ENCODE data around the gene STX2. TPM values are rescaled to one million over a fixed set of nuclear protein-coding genes. Genes with fewer than 3 reads are reported as not detected.
"Not testable (repeated sequence)": the region's sequence is repeated elsewhere in the genome, so short reads cannot be mapped to it uniquely, and the experiment has no call there.

Gene STX2
- total RNA-seq, 4 donors from 2014 or later = 5.3 to 115 (median 9.0) TPM

GRCh38 chr12:130876297-130876696, 37.2 kb upstream of the STX2 start:
- H3K4me3 ChIP-seq = no peak overlapping the region
- H3K9me3 ChIP-seq = no peaks in the 10 kb centered on the region
- no peak overlapping the region for H3K27ac ChIP-seq
- peaks cover 0 to 14% (median 10%) of the 10 kb centered on the region in 4 donors for H3K4me1 ChIP-seq
- H3K36me3 ChIP-seq = peaks cover 0 to 40% (median 0%) of the 10 kb centered on the region in 3 donors
- no peaks in the 10 kb centered on the region for H3K27me3 ChIP-seq
- TF ChIP-seq CTCF (IDR thresholded peaks at IDR 0.05) (no peak), POLR2A (IDR thresholded peaks at IDR 0.05) (no peak)
- no peak for DNase-seq

- Histone ChIP-seq H3K36me3 (peaks cover 0 to 40% (median 0%) of the 10 kb centered on the region in 3 donors), H3K4me1 (peaks cover 0 to 20% (median 10%) of the 10 kb centered on the region in 4 donors)
- H3K27ac ChIP-seq, H3K4me3 ChIP-seq, H3K27me3 ChIP-seq, DNase-seq, H3K9me3 ChIP-seq: not testable (repeated sequence)
Measured at GRCh38 chr12:130875708-130876107, 36.7 kb upstream of the STX2 start.

- no peak for DNase-seq
- TF ChIP-seq POLR2A (IDR thresholded peaks at IDR 0.05) (no peak), CTCF (IDR thresholded peaks at IDR 0.05) (no peak)
- peaks cover 0 to 40% (median 0%) of the 10 kb centered on the region in 3 donors for H3K36me3 ChIP-seq
Measured at GRCh38 chr12:130875193-130875592, 36.1 kb upstream of the STX2 start.

GRCh38 chr12:130874696-130875095, 35.6 kb upstream of the STX2 start:
- Histone ChIP-seq H3K36me3 (peaks cover 0 to 40% (median 0%) of the 10 kb centered on the region in 3 donors), H3K4me3 (no peak overlapping the region)
- TF ChIP-seq CTCF (IDR thresholded peaks at IDR 0.05) = no peak
- no peak for TF ChIP-seq POLR2A (IDR thresholded peaks at IDR 0.05)

More at GRCh38 chr12:130875193-130875592, 36.1 kb upstream of the STX2 start:
- Histone ChIP-seq H3K27me3 (no peaks in the 10 kb centered on the region), H3K4me3 (no peak overlapping the region), H3K9me3 (no peaks in the 10 kb centered on the region), H3K4me1 (peaks cover 0 to 21% (median 10%) of the 10 kb centered on the region in 4 donors), H3K27ac (no peak overlapping the region)

GRCh38 chr12:130873825-130874224, 34.8 kb upstream of the STX2 start:
- Histone ChIP-seq H3K27me3 (no peaks in the 10 kb centered on the region), H3K36me3 (peaks cover 0 to 40% (median 0%) of the 10 kb centered on the region in 3 donors), H3K4me3 (no peak overlapping the region), H3K9me3 (no peaks in the 10 kb centered on the region), H3K27ac (no peak overlapping the region), H3K4me1 (peaks cover 0 to 21% (median 6%) of the 10 kb centered on the region in 4 donors)
- DNase-seq = no peak
- TF ChIP-seq POLR2A (IDR thresholded peaks at IDR 0.05) = no peak
- no peak for TF ChIP-seq CTCF (IDR thresholded peaks at IDR 0.05)

More at GRCh38 chr12:130874696-130875095, 35.6 kb upstream of the STX2 start:
- H3K27ac ChIP-seq = no peak overlapping the region
- no peak for DNase-seq
- H3K9me3 ChIP-seq = no peaks in the 10 kb centered on the region
- no peaks in the 10 kb centered on the region for H3K27me3 ChIP-seq
- H3K4me1 ChIP-seq = peaks cover 0 to 21% (median 8%) of the 10 kb centered on the region in 4 donors

GRCh38 chr12:130873106-130873795, 34.2 kb upstream of the STX2 start:
- TF ChIP-seq CTCF (IDR thresholded peaks at IDR 0.05) (no peak), POLR2A (IDR thresholded peaks at IDR 0.05) (no peak)
- H3K4me1 ChIP-seq = peaks cover 0 to 21% (median 6%) of the 10 kb centered on the region in 4 donors
- peak overlapping the region; percentile 92 to 99 (median 98) for H3K4me3 ChIP-seq
- H3K27me3 ChIP-seq = no peaks in the 10 kb centered on the region
- no peak for DNase-seq
- H3K36me3 ChIP-seq = peaks cover 0 to 40% (median 0%) of the 10 kb centered on the region in 3 donors
- peak overlapping the region in 1 of 4 donors; percentile 95 for H3K27ac ChIP-seq
- H3K9me3 ChIP-seq = no peaks in the 10 kb centered on the region
